Breast epithelium (tissue), 4 donors: Measurements from ENCODE around the gene RPL10. TPM values are rescaled to one million over a fixed set of nuclear protein-coding genes. Genes with fewer than 3 reads are reported as not detected.

Experiments used
- DNase-seq, 2 donors: peaks; one replicate each; pipeline ENCODE4 v3.0.0-alpha.2; 2019; ENCODE audit warnings: low spot score in 2 of 2
- H3K27ac ChIP-seq, 2 donors: fragments of 200-600 bp; sonication (generic) in 1 of 2; one replicate each; pipeline ENCODE4 v1.5.1; 2016 to 2019; ENCODE audit warnings: mild to moderate bottlenecking in 1 of 2
- H3K27me3 ChIP-seq, 2 donors: fragments of 200-600 bp; sonication (generic) in 1 of 2; one replicate each; pipeline versions ENCODE4 v1.5.1 to v1.6.0; 2017 to 2019; ENCODE audit warnings: control low read depth in 1 of 2, mild to moderate bottlenecking in 1 of 2
- H3K36me3 ChIP-seq: fragments of 200-600 bp; one replicate; pipeline ENCODE4 v1.5.1; 2019
- H3K4me1 ChIP-seq, 2 donors: fragments of 200-600 bp; sonication (generic); one replicate each; pipeline ENCODE4 v1.5.1; 2016 to 2019; ENCODE audit warnings: control low read depth in 1 of 2
- H3K4me3 ChIP-seq, 3 donors: fragments of 200-600 bp; sonication (generic); 1 replicate in 2 of 3; 2 replicates in 1 of 3; pipeline ENCODE4 v1.5.1; 2016 to 2019; ENCODE audit warnings: mild to moderate bottlenecking in 3 of 3, moderate library complexity in 2 of 3
- H3K9me3 ChIP-seq, 2 donors: fragments of 200-600 bp; sonication (generic) in 1 of 2; one replicate each; pipeline ENCODE4 v1.5.1; 2016 to 2019; ENCODE audit warnings: control low read depth in 1 of 2
- CTCF ChIP-seq, 3 donors: fragments of 450-650 bp; IDR thresholded peaks; one replicate each; pipeline ENCODE4 v1.5.1; 2016 to 2017; ENCODE audit warnings: antibody characterized with exemption in 3 of 3, mild to moderate bottlenecking in 3 of 3, moderate library complexity in 3 of 3
- POLR2A ChIP-seq: fragments of 450-650 bp; IDR thresholded peaks from one replicate; pipeline ENCODE4 v1.6.1; 2016; ENCODE audit warnings: antibody characterized with exemption, mild to moderate bottlenecking, moderate library complexity
- POLR2AphosphoS5 ChIP-seq, 3 donors: sonication (generic); formaldehyde crosslinking; IDR thresholded peaks; one replicate each; pipeline ENCODE4 v1.6.1; 2017; ENCODE audit warnings: antibody characterized with exemption in 3 of 3
- intact Hi-C: fragments of 100-400 bp; cut with DNase I; formaldehyde crosslinking; loops from one replicate; pipeline ENCODE4 v1.15.1; 2023; ENCODE audit warnings: low total_unique reads
- total RNA-seq, 3 donors: library from RNA; depleted of rRNA; stranded (reverse); fragments of >200 nt; gene quantifications; one replicate each; pipeline ENCODE4 v1.1.0, GENCODE V29; 2016

Gene RPL10
- total RNA-seq, 3 donors from 2014 or later = 8,496 to 9,265 (median 8,695) TPM

DNA sequence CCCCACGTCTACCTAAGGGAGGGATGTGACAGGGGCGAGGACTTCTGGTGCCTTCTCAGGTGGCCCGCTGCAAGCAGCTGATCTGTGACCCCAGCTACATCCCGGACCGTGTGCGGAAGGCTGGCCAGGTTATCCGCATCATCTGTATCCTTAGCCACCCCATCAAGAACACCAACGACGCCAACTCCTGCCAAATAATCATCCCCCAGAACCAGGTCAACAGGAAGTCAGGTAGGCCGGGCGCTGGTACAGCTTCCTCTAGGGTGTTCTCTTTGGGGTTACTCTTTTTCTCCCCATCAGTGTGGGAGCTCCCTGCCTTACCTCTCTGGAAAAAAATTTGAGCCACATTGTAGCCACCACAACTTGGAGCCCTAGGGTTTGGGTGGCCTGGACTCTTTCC lies 43.4 kb downstream of the RPL10 start:
- intact Hi-C loops = no loop called here
- Histone ChIP-seq H3K9me3 (no peaks in the 10 kb centered on the region), H3K4me1 (no peaks in the 10 kb centered on the region), H3K36me3 (no peaks in the 10 kb centered on the region), H3K27ac (peak overlapping the region in 1 of 2 donors; percentile 33), H3K27me3 (peaks cover 0 to 51% of the 10 kb centered on the region in 2 donors), H3K4me3 (no peak overlapping the region)
- DNase-seq = no peak
- no peak for TF ChIP-seq POLR2AphosphoS5 (IDR thresholded peaks at IDR 0.05)
- no peak for TF ChIP-seq CTCF (IDR thresholded peaks at IDR 0.05)
- TF ChIP-seq POLR2A = no peak

- peaks cover 0 to 54% of the 10 kb centered on the region in 2 donors for H3K27me3 ChIP-seq
- H3K9me3 ChIP-seq = no peaks in the 10 kb centered on the region
- TF ChIP-seq POLR2A (no peak), CTCF (IDR thresholded peaks at IDR 0.05) (no peak), POLR2AphosphoS5 (IDR thresholded peaks at IDR 0.05) (no peak)
- H3K4me1 ChIP-seq = no peaks in the 10 kb centered on the region
- DNase-seq = peak; percentile 52 to 64
- H3K36me3 ChIP-seq = no peaks in the 10 kb centered on the region
- H3K4me3 ChIP-seq = no peak overlapping the region
- intact Hi-C loops = no loop called here
- peak overlapping the region in 1 of 2 donors; percentile 90 for H3K27ac ChIP-seq
Observed at GRCh38 chrX:154441984-154442707, 44.0 kb downstream of the RPL10 start.

DNA sequence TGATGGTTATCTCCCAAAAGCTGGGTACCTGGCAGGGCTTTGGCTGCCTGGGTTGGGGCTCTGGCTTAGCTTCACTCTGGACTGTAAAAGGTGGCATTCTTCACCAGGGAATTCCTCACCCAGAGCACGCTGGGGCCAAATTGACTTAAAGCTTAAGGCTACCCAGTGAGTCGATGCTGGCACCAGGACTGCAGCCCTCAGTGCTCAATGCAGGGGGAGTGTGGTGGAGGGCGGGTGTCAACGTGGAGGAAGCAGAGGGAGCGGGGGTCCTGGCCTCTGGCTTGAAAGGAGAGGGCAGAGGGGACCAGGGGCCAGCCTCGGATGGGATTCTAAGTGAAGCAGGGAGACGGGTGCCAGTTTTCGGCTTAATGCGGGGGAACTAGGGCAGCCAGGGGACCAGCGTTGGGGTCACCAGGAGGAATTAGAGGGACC lies 45.3 kb downstream of the RPL10 start:
- no peaks in the 10 kb centered on the region for H3K36me3 ChIP-seq
- H3K27ac ChIP-seq = peak overlapping the region; percentile 90
- H3K4me1 ChIP-seq = no peaks in the 10 kb centered on the region
- intact Hi-C loops = no loop called here
- peaks cover 0 to 55% of the 10 kb centered on the region in 2 donors for H3K27me3 ChIP-seq
- TF ChIP-seq CTCF (IDR thresholded peaks at IDR 0.05) (no peak), POLR2A (no peak), POLR2AphosphoS5 (IDR thresholded peaks at IDR 0.05) (no peak)
- H3K4me3 ChIP-seq = peak overlapping the region; percentile 58 to 82 (median 62)
- no peaks in the 10 kb centered on the region for H3K9me3 ChIP-seq
- no peak for DNase-seq

- no peaks in the 10 kb centered on the region for H3K36me3 ChIP-seq
- TF ChIP-seq CTCF (IDR thresholded peaks at IDR 0.05) (peak in 1 of 3 donors; percentile 10), POLR2AphosphoS5 (IDR thresholded peaks at IDR 0.05) (no peak)
- peak within 1 kb of the TSS; percentile 58 to 82 (median 62) for H3K4me3 ChIP-seq
- intact Hi-C loops = no loop called here
- peak; percentile 64 to 67 for DNase-seq
- peaks cover 0 to 57% of the 10 kb centered on the region in 2 donors for H3K27me3 ChIP-seq
- H3K27ac ChIP-seq = peak within 1 kb of the TSS; percentile 90
- H3K4me1 ChIP-seq = no peaks in the 10 kb centered on the region
- no peaks in the 10 kb centered on the region for H3K9me3 ChIP-seq
Observed at GRCh38 chrX:154443992-154444754, 46.0 kb downstream of the RPL10 start, which contains the start of gene FAM50A. TSS of gene FAM50A (plus strand) at chrX:154444141. CDS start at chrX:154444236, 95 bp downstream.
